Measurements from ENCODE around the gene WFDC1.

GRCh38 chr16:84275585-84276151 lies 19.0 kb upstream of the WFDC1 start:
- no peak for TF ChIP-seq POLR2A (IDR thresholded peaks at IDR 0.05)
- no peak for TF ChIP-seq CTCF (IDR thresholded peaks at IDR 0.05)
